Astrocyte of the spinal cord (primary cell): ENCODE measurements around the gene NFX1.

Source experiments
- DNase-seq: peaks from one replicate; pipeline ENCODE4 v3.0.0; 2011; ENCODE audit warnings: low read depth, low spot score
- H3K4me3 ChIP-seq: 2 replicates; pipeline ENCODE4 v1.5.1; 2011; ENCODE audit warnings: low read depth, mild to moderate bottlenecking, low read length, moderate library complexity
- in situ Hi-C: cut with HindIII; loops from 2 replicates; pipeline ENCODE4 v1.10.0; 2017; ENCODE audit warnings: low sequenced_read_pairs
- TF ChIP-seq, protein P1 (sequence below): IDR thresholded peaks from 2 replicates; pipeline ENCODE4 v1.5.1; 2012; ENCODE audit warnings: low read depth, mild to moderate bottlenecking, low read length, inconsistent platforms

The NFX1 gene

DNA sequence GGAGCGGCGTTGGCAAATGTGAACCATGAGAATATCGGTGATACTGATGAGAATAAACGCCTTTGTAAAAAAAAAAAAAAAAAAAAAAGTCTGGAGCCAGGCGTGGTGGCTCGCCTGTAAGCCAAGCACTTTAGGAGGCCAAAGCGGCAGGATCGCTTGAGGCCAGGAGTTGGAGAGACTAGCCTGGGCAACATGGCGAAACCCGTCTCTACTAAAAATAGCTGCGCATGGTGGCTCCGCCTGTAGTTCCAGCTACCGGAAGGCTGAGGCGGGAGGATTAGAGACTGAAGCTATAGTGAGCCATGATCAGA, 425 bp upstream of the NFX1 start:
- peak overlapping the region; percentile 86 for H3K4me3 ChIP-seq
- DNase-seq = no peak
- in situ Hi-C loops = no loop called here
- TF ChIP-seq, protein P1, sequence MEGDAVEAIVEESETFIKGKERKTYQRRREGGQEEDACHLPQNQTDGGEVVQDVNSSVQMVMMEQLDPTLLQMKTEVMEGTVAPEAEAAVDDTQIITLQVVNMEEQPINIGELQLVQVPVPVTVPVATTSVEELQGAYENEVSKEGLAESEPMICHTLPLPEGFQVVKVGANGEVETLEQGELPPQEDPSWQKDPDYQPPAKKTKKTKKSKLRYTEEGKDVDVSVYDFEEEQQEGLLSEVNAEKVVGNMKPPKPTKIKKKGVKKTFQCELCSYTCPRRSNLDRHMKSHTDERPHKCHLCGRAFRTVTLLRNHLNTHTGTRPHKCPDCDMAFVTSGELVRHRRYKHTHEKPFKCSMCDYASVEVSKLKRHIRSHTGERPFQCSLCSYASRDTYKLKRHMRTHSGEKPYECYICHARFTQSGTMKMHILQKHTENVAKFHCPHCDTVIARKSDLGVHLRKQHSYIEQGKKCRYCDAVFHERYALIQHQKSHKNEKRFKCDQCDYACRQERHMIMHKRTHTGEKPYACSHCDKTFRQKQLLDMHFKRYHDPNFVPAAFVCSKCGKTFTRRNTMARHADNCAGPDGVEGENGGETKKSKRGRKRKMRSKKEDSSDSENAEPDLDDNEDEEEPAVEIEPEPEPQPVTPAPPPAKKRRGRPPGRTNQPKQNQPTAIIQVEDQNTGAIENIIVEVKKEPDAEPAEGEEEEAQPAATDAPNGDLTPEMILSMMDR = no peak

DNA sequence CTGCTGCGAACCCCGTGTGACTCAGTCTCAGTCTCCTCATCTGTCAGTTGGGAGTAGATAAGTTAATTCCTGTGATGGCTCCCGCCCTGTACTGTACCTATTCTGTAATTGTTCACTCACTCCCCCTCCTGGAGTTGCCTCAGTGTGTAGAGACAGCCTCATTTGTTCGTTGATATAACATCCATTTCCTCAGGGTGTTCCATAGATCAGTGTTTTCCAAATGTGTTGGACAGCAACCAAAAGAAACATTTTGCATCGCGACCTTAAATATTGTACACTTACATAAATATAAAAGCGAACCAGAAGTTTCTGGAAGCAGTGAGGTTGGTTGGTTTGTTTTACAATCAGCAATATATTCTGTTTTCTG, 698 bp downstream of the NFX1 start:
- in situ Hi-C loops = no loop called here
- DNase-seq = no peak
- H3K4me3 ChIP-seq = peak overlapping the region; percentile 86
- TF ChIP-seq, protein P1 = no peak

DNA sequence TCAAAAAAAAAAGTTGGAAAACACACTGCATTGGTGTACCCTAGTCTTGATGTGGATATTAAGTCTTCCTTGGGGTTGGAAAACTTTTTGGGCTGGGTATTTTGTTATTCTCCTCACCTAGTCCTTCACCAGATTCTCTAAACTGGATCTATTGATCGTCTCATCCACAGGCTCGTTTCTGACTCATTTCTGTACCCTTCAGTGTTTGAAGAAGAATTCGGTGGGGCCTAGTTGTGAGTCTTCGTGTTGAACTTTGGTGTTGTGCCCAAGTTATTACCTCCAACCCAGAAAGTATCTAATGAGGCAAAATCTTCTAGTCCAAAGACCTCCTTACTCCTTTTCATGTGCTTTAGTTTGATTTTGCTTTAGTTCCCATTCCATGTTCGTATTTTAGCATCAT, 1.6 kb downstream of the NFX1 start:
- no peak overlapping the region for H3K4me3 ChIP-seq
- in situ Hi-C loops = no loop called here
- TF ChIP-seq, protein P1 = no peak
- DNase-seq = no peak

DNA sequence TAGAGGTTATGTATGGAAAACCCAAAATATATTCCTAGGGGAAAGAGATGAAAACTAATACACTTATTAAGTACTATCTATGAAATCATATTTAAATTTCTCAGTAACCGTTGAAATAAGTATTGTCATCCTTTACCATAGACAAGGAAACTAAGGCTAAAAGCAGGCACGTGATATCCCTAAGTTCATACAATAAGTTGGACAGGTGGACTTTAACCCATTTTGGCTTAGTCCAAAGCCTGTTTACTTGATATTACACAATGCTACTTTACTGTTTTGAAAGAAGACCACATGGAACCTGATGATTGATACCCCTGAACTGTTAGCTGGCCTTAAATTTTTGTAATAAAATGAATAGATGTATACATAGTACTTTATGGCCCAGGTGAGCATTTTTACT, 3.5 kb downstream of the NFX1 start:
- TF ChIP-seq, protein P1 = no peak
- in situ Hi-C loops = no loop called here
- no peak for DNase-seq
- no peak overlapping the region for H3K4me3 ChIP-seq

DNA sequence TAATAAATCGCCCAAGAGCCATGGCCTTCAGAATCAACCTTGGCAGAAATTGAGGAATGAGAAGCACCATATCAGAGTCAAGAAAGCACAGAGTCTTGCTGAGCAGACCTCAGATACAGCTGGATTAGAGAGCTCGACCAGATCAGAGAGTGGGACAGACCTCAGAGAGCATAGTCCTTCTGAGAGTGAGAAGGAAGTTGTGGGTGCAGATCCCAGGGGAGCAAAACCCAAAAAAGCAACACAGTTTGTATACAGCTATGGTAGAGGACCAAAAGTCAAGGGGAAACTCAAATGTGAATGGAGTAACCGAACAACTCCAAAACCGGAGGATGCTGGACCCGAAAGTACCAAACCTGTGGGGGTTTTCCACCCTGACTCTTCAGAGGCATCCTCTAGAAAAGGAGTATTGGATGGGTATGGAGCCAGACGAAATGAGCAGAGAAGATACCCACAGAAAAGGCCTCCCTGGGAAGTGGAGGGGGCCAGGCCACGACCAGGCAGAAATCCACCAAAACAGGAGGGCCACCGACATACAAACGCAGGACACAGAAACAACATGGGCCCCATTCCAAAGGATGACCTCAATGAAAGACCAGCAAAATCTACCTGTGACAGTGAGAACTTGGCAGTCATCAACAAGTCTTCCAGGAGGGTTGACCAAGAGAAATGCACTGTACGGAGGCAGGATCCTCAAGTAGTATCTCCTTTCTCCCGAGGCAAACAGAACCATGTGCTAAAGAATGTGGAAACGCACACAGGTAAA, 4.5 kb downstream of the NFX1 start:
- in situ Hi-C loops = no loop called here
- TF ChIP-seq, protein P1 = no peak
- DNase-seq = no peak
- no peak overlapping the region for H3K4me3 ChIP-seq

DNA sequence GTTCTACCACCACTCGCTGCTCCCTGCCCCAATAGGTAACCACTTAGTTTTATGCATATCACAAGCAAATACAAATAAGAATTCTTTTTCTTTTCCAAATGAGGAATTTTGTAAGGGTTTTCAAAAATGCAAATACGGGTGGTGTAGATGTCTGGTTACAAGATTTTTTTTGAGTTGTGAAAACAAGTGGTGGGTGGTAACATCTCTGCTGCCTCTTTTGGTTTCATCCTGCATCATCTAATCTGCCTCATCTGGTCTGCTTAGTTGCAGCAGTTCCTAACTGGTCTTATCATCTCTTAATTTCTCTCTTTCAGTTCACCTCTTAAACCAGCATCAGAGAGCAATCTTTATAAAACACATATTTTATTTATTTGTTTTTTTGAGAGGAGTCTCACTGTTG, 5.3 kb downstream of the NFX1 start:
- DNase-seq = no peak
- TF ChIP-seq, protein P1 = no peak
- H3K4me3 ChIP-seq = no peak overlapping the region
- in situ Hi-C loops = no loop called here

DNA sequence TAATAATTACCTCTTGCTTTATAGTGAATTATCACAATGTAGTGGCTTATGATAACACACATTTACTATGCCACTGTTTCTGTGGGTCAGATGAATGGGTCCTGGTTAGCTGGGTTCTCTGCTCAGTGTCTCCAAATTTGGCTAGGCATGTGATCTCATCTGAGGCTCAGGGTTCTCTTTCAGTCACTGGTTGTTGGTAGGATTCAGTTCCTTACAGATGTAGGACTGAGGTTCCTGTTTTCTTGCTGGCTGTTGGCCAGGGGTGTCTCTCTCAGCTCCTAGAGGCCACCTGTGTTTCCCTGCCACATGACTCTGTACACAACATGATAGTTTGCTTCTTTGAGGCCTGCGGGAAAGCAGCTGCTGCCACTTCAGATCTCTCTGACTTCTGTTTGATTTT, 7.1 kb downstream of the NFX1 start:
- in situ Hi-C loops = no loop called here
- TF ChIP-seq, protein P1 = no peak
- H3K4me3 ChIP-seq = no peak overlapping the region
- DNase-seq = no peak
